NCI-H2171 (cell line): Measurements from ENCODE around the gene TECPR1.

ENCODE experiments used
- DNase-seq: peaks from one replicate; lab custom pipeline; 2025; lab: John Stamatoyannopoulos, UW

Gene TECPR1

GRCh38 chr7:98283127-98283886, 31.3 kb upstream of the TECPR1 start:
- DNase-seq, result no peak

GRCh38 chr7:98282703-98283102, 30.7 kb upstream of the TECPR1 start:
- DNase-seq, result no peak

GRCh38 chr7:98281757-98282606, 29.9 kb upstream of the TECPR1 start:
- DNase-seq, result no peak

GRCh38 chr7:98280791-98281756, 29.0 kb upstream of the TECPR1 start, which contains the start of gene BRI3:
Gene BRI3, plus strand, starts transcription at chr7:98281686. Its CDS starts 110 bp downstream, at chr7:98281796.
- peak; percentile 92 for DNase-seq

- no peak for DNase-seq
These were observed 28.3 kb upstream of the TECPR1 start for GRCh38 chr7:98280296-98280695.

GRCh38 chr7:98278936-98279335, 26.9 kb upstream of the TECPR1 start:
- DNase-seq, result no peak

GRCh38 chr7:98278408-98278807, 26.4 kb upstream of the TECPR1 start:
- DNase-seq, result no peak

GRCh38 chr7:98276241-98276761, 24.3 kb upstream of the TECPR1 start:
- no peak for DNase-seq

- DNase-seq, result no peak
These were observed 15.3 kb upstream of the TECPR1 start for GRCh38 chr7:98267303-98267702.

- no peak for DNase-seq
These were observed 14.8 kb upstream of the TECPR1 start for GRCh38 chr7:98266840-98267239.

GRCh38 chr7:98265841-98266271, 13.8 kb upstream of the TECPR1 start:
- no peak for DNase-seq

- DNase-seq, result no peak
These were observed 5.7 kb upstream of the TECPR1 start for GRCh38 chr7:98257701-98258100.

GRCh38 chr7:98256431-98256830, 4.4 kb upstream of the TECPR1 start:
- peak; percentile 87 for DNase-seq

GRCh38 chr7:98254951-98255610, 3.0 kb upstream of the TECPR1 start:
- no peak for DNase-seq

GRCh38 chr7:98254516-98254915, 2.5 kb upstream of the TECPR1 start:
- DNase-seq, result no peak

- DNase-seq, result no peak
These were observed 508 bp upstream of the TECPR1 start for GRCh38 chr7:98252425-98253054.

- DNase-seq, result no peak
These were observed 816 bp downstream of the TECPR1 start for GRCh38 chr7:98251231-98251600.

- no peak for DNase-seq
These were observed 1.2 kb downstream of the TECPR1 start for GRCh38 chr7:98250789-98251188.

GRCh38 chr7:98249106-98249505, 2.9 kb downstream of the TECPR1 start:
- DNase-seq, result no peak

GRCh38 chr7:98248156-98248555, 3.9 kb downstream of the TECPR1 start:
- no peak for DNase-seq

GRCh38 chr7:98244871-98245270, 7.2 kb downstream of the TECPR1 start:
- DNase-seq, result no peak
